ENCODE measurements around the gene HDAC2.

HDAC2 gene

GRCh38 chr6:113909224-113909856 lies 61.6 kb downstream of the HDAC2 start:
- DNase-seq (ENCODE audit: low read depth in 2 of 2): peak in 1 of 2 donors; percentile 18

GRCh38 chr6:113908801-113909200 lies 62.1 kb downstream of the HDAC2 start:
- no peak for DNase-seq (ENCODE audit: low read depth in 2 of 2)

DNA sequence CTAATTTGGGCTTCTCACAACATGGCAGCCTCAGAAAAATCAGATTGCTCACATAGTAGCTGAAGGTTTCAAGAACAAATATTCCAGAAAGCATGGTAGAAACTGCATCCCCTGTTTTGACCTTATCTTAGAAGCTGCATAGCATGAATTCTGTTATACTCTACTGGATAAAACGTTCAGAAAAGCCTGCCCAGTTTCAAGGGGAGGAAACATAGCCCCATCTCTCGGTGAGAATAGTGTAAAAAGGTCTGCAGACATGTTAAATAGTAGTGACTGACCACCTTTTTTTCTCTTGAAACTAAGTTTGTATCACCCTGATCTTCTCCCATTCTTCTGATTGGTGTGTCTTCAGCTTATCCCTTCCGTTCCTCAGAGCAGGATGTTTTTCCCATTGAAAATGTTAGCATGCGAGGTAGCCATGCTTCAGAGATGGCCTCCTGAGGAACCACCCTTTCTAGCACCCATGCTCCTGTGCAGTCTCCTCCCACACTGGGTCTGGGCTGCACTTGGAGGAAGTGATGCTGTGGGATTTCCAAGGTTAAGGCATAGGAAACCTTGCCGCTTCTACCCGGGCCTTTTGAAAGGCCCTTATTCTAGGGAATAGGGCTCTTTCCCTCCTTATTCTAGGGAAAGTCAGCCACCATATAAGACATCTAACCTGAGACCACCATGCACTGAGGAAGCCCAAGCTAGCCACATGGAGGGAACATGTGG lies 63.7 kb downstream of the HDAC2 start:
- DNase-seq (ENCODE audit: low read depth in 2 of 2): no peak

DNA sequence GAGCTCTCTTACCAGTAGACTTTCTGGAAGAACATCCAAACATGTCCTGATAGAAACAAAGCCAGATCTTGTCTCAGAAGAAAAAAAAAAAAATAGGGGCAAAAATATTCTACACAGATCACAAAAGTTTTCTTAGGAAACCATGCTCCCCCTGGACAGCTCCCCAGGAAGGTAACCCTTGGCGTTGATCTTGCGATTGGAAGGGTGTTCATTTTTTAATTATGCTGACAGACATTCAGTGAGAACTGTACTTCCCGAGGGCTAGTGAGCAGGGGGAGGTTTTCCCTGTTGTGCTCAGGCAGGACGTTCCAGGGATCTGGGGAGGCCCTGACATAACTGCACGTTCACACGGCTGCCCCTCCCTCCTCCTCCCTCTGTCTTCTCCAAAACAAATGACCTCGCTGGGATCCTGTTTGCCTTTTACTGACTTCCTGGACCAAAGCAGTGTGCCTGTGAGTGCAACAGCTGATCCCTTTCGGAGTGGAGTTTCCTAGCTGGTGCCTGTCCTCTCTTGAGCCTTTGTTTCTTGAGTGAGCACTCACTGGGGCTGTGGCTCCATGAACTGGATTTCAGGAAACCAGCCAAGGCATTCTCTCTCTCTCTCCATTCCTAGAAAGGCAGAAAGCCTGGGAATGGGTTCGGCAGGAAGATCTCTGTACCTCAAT lies 67.2 kb downstream of the HDAC2 start:
- no peak for DNase-seq (ENCODE audit: low read depth in 2 of 2)

- no peak for DNase-seq (ENCODE audit: low read depth in 2 of 2)
Observed at GRCh38 chr6:113901482-113901881, 69.5 kb downstream of the HDAC2 start.

DNA sequence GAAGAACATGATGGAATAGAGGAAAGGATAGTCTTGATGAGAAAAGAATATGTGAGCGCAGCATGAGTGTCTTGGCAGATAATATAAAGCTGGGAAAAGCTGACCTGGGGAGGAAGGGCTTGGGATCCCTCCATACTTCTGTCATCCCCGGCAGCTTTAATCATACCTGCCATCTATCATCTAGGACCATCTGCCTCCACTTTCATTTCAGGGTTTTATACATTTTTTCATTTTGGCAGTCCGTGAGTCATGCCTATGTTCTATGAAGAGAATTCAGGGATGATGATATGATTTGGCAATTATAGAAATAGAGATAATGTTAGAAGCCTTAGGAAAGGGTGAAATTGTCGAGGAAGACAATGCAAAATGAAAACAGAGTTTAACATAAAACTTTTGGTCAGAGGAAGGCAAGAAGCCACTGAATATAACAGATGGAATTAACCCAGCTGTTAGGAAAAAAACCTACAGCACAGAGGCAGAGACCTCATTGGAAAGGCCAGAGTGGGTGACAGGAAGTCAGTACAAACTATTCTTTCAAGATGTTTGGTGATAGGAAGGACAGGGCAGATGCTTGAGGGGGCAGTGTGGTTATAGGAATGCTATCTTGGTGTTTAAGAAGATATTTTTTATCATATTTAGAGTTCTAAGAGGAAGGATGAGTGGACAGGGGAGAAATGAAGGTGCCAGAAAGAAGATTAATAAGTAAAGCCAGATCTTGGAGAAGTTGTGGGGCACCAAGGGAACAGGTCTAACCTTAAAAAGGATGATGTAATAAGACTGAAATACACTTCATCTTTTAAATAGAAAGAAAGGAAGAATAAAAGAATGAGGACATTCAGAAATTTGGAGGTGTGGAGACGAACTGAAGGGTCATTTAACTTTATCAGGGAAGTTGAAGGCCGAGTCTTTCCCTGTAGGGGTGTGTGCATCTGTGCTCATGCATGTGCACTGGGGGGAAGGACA lies 76.0 kb downstream of the HDAC2 start:
- DNase-seq (ENCODE audit: low read depth in 2 of 2): no peak

DNA sequence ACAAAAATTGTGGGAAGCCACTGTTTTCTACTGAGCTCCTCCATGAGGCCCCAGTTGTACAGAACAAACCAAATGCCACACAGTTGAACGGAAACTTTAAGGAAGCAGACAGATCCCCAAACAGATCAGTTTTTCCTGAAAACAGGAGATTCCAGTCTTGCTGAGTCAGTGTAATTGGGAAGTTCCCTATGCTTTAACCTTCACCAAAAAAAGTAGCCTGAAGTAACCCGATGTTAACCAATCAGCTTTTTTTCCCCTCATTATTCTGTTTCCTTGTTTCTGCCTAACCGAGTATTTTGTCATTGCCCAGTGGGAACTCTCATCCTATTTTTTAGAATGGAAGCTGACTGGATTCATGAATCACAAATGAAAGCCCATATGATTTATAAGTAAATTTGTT lies 77.1 kb downstream of the HDAC2 start:
- DNase-seq (ENCODE audit: low read depth in 2 of 2): no peak

- no peak for DNase-seq (ENCODE audit: low read depth in 2 of 2)
Observed at GRCh38 chr6:113893451-113893850, 77.5 kb downstream of the HDAC2 start.

GRCh38 chr6:113888956-113889630 lies 81.9 kb downstream of the HDAC2 start:
- no peak for DNase-seq (ENCODE audit: low read depth in 2 of 2)

DNA sequence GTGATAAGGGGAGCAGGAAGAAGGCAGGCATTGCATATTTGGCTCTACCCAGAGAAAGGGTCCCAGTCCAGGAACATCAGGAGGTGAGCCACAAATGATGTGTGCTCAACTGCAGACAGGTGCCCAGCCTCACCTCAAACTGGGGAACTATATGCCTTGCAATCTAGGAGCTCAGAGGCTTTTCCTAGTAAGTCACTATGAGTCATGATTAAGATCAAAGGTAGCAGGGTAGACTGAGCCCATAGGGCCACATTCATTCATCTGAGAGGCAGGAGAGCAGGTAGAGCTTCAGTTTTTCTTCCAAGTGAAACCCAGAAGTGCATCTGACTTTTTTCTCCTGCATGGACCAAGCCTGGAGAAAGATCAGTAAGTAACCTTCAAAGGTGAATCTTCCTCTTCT lies 82.5 kb downstream of the HDAC2 start:
- DNase-seq (ENCODE audit: low read depth in 2 of 2): no peak

- DNase-seq (ENCODE audit: low read depth in 2 of 2): no peak
Observed at GRCh38 chr6:113886512-113886911, 84.4 kb downstream of the HDAC2 start.

DNA sequence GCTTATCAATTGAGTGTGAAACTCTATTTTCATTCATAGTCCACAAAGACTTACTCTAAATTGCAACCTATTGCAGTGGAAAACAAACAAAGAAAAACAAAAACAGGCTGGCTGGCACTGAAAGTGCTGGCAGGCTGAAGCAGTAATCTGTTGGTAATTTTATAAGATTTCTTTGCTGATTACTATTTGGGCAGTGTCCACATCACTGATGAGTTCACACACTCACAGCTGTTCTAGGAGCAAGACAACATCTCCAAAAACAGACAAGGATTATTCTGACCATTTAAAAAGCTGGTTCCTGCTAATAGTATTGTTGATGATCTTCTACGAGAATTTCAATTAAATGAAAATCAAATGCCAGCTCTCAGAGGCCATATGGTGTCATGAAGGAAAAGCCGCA lies 86.9 kb downstream of the HDAC2 start:
- no peak for DNase-seq (ENCODE audit: low read depth in 2 of 2)

All from activated CD4-positive, alpha-beta T cell treated with anti-CD3 and anti-CD28 coated beads for 24 hours (primary cell).